HEK293 (cell line): Measurements from ENCODE around the gene GPR132.
A peak's percentile ranks its signal among the peaks of the same experiment; 100 is the strongest.

Experiments used
- AEBP2 ChIP-seq: fragments of 450-650 bp; formaldehyde crosslinking; IDR thresholded peaks from 2 replicates; pipeline ENCODE4 v1.5.1; 2016; ENCODE audit warnings: missing biosample characterization, missing genetic modification characterization, borderline replicate concordance
- KLF1 ChIP-seq: fragments of 450-650 bp; formaldehyde crosslinking; IDR thresholded peaks from 2 replicates; pipeline ENCODE4 v1.5.1; 2016; ENCODE audit warnings: missing biosample characterization, missing genetic modification characterization
- KLF16 ChIP-seq: fragments of 450-650 bp; formaldehyde crosslinking; IDR thresholded peaks from 2 replicates; pipeline ENCODE4 v1.5.1; 2017; ENCODE audit warnings: missing biosample characterization, missing genetic modification characterization
- PRDM1 ChIP-seq: fragments of 450-650 bp; formaldehyde crosslinking; IDR thresholded peaks from 2 replicates; pipeline ENCODE4; 2016; ENCODE audit warnings: missing biosample characterization, missing genetic modification characterization
- PRDM2 ChIP-seq: fragments of 450-650 bp; formaldehyde crosslinking; IDR thresholded peaks from 2 replicates; pipeline ENCODE4 v1.5.1; 2016; ENCODE audit warnings: missing biosample characterization, missing genetic modification characterization, borderline replicate concordance
- SCRT2 ChIP-seq: fragments of 450-650 bp; formaldehyde crosslinking; IDR thresholded peaks from 2 replicates; pipeline ENCODE4 v1.5.1; 2016; ENCODE audit warnings: missing biosample characterization, missing genetic modification characterization
- TSHZ1 ChIP-seq: fragments of 450-650 bp; formaldehyde crosslinking; IDR thresholded peaks from 2 replicates; pipeline ENCODE4 v1.5.1; 2016; ENCODE audit warnings: missing biosample characterization, missing genetic modification characterization, borderline replicate concordance
- ZBTB26 ChIP-seq: fragments of 450-650 bp; formaldehyde crosslinking; optimal IDR thresholded peaks from 2 replicates; pipeline ENCODE3; 2016; ENCODE audit warnings: missing biosample characterization, mild to moderate bottlenecking, missing genetic modification characterization
- ZNF138 ChIP-seq: fragments of 450-650 bp; formaldehyde crosslinking; IDR thresholded peaks from 2 replicates; pipeline ENCODE4 v1.5.1; 2016; ENCODE audit warnings: missing biosample characterization, missing genetic modification characterization, borderline replicate concordance
- ZNF202 ChIP-seq: fragments of 450-650 bp; formaldehyde crosslinking; IDR thresholded peaks from 2 replicates; pipeline ENCODE4 v1.5.1; 2016; ENCODE audit warnings: missing biosample characterization, missing genetic modification characterization, borderline replicate concordance
- ZNF302 ChIP-seq: fragments of 450-650 bp; formaldehyde crosslinking; IDR thresholded peaks from 2 replicates; pipeline ENCODE4 v1.5.1; 2016; ENCODE audit warnings: missing biosample characterization, missing genetic modification characterization, low read depth
- ZNF311 ChIP-seq: fragments of 450-650 bp; formaldehyde crosslinking; IDR thresholded peaks from 2 replicates; pipeline ENCODE4 v1.5.1; 2017; ENCODE audit warnings: missing biosample characterization, missing genetic modification characterization, borderline replicate concordance
- ZNF324 ChIP-seq: fragments of 450-650 bp; formaldehyde crosslinking; IDR thresholded peaks from 2 replicates; pipeline ENCODE4 v1.5.1; 2016; ENCODE audit warnings: missing biosample characterization, missing genetic modification characterization
- ZNF394 ChIP-seq: fragments of 450-650 bp; formaldehyde crosslinking; IDR thresholded peaks from 2 replicates; pipeline ENCODE4 v1.5.1; 2016; ENCODE audit warnings: missing biosample characterization, missing genetic modification characterization, mild to moderate bottlenecking, moderate library complexity, borderline replicate concordance
- ZNF423 ChIP-seq: fragments of 450-650 bp; formaldehyde crosslinking; IDR thresholded peaks from 2 replicates; pipeline ENCODE4 v1.5.1; 2016; ENCODE audit warnings: missing biosample characterization, missing genetic modification characterization
- ZNF768 ChIP-seq: fragments of 450-650 bp; formaldehyde crosslinking; IDR thresholded peaks from 2 replicates; pipeline ENCODE4 v1.5.1; 2018; ENCODE audit warnings: missing biosample characterization, mild to moderate bottlenecking, missing genetic modification characterization
- ZSCAN23 ChIP-seq: fragments of 450-650 bp; formaldehyde crosslinking; IDR thresholded peaks from 2 replicates; pipeline ENCODE4 v1.5.1; 2016; ENCODE audit warnings: missing biosample characterization, missing genetic modification characterization
- ZSCAN4 ChIP-seq: fragments of 450-650 bp; formaldehyde crosslinking; IDR thresholded peaks from 2 replicates; pipeline ENCODE4 v1.5.1; 2017; ENCODE audit warnings: missing biosample characterization, missing genetic modification characterization
- TF ChIP-seq, protein P1 (sequence below): fragments of 450-650 bp; formaldehyde crosslinking; IDR thresholded peaks from 2 replicates; pipeline ENCODE4 v1.5.1; 2016; ENCODE audit warnings: missing biosample characterization, missing genetic modification characterization
- TF ChIP-seq, protein P2 (sequence below): fragments of 450-650 bp; formaldehyde crosslinking; IDR thresholded peaks from 2 replicates; pipeline ENCODE4 v1.5.1; 2016; ENCODE audit warnings: missing biosample characterization, missing genetic modification characterization

Gene GPR132

GRCh38 chr14:105045710-105046326 lies 19.4 kb downstream of the GPR132 start (continued):
- TF ChIP-seq ZBTB26 (tag by site-specific recombination) (peak; percentile 69), ZNF138 (tag by site-specific recombination) (no peak), ZSCAN4 (tag by site-specific recombination) (no peak), PRDM2 (tag by site-specific recombination) (no peak), ZSCAN23 (tag by site-specific recombination) (no peak), KLF1 (peak; percentile 38; the same call in 1 of the 2 replicates), ZNF202 (tag by site-specific recombination) (no peak), PRDM1 (tag by site-specific recombination) (no peak), ZNF302 (tag by site-specific recombination) (no peak), SCRT2 (tag by site-specific recombination) (no peak), KLF16 (tag by site-specific recombination) (no peak), ZNF311 (tag by site-specific recombination) (no peak), ZNF423 (no peak), ZNF394 (tag by site-specific recombination) (no peak), ZNF768 (no peak), AEBP2 (tag by site-specific recombination) (no peak), ZNF324 (tag by site-specific recombination) (no peak), TSHZ1 (tag by site-specific recombination) (no peak)
- TF ChIP-seq, protein P1, sequence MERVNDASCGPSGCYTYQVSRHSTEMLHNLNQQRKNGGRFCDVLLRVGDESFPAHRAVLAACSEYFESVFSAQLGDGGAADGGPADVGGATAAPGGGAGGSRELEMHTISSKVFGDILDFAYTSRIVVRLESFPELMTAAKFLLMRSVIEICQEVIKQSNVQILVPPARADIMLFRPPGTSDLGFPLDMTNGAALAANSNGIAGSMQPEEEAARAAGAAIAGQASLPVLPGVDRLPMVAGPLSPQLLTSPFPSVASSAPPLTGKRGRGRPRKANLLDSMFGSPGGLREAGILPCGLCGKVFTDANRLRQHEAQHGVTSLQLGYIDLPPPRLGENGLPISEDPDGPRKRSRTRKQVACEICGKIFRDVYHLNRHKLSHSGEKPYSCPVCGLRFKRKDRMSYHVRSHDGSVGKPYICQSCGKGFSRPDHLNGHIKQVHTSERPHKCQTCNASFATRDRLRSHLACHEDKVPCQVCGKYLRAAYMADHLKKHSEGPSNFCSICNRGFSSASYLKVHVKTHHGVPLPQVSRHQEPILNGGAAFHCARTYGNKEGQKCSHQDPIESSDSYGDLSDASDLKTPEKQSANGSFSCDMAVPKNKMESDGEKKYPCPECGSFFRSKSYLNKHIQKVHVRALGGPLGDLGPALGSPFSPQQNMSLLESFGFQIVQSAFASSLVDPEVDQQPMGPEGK = no peak
- TF ChIP-seq, protein P2, sequence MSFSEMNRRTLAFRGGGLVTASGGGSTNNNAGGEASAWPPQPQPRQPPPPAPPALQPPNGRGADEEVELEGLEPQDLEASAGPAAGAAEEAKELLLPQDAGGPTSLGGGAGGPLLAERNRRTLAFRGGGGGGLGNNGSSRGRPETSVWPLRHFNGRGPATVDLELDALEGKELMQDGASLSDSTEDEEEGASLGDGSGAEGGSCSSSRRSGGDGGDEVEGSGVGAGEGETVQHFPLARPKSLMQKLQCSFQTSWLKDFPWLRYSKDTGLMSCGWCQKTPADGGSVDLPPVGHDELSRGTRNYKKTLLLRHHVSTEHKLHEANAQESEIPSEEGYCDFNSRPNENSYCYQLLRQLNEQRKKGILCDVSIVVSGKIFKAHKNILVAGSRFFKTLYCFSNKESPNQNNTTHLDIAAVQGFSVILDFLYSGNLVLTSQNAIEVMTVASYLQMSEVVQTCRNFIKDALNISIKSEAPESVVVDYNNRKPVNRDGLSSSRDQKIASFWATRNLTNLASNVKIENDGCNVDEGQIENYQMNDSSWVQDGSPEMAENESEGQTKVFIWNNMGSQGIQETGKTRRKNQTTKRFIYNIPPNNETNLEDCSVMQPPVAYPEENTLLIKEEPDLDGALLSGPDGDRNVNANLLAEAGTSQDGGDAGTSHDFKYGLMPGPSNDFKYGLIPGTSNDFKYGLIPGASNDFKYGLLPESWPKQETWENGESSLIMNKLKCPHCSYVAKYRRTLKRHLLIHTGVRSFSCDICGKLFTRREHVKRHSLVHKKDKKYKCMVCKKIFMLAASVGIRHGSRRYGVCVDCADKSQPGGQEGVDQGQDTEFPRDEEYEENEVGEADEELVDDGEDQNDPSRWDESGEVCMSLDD (tag by site-specific recombination) = peak; percentile 36; the same call in 1 of the 2 replicates
